Mesothelial cell of epicardium (in vitro differentiated cells): ENCODE data around the gene CKS1B. TPM values are rescaled to one million over a fixed set of nuclear protein-coding genes. Genes with fewer than 3 reads are reported as not detected.

Experiments used
- DNase-seq, 2 experiments: peaks; one replicate each; pipeline ENCODE4 v3.0.0; 2021; ENCODE audit warnings: low spot score in 2 of 2; ENCODE audit not compliant: unreplicated experiment in 2 of 2
- H3K27ac Mint-ChIP-seq: 2 replicates; pipeline ENCODE4 v1.8.0; 2021; ENCODE audit warnings: mixed read lengths
- H3K27me3 Mint-ChIP-seq: 2 replicates; pipeline ENCODE4 v1.8.0; 2021; ENCODE audit warnings: low read depth, mixed read lengths
- H3K36me3 Mint-ChIP-seq: 2 replicates; pipeline ENCODE4 v1.8.0; 2021; ENCODE audit warnings: mixed read lengths
- H3K4me1 Mint-ChIP-seq: 2 replicates; pipeline ENCODE4 v1.8.0; 2021; ENCODE audit warnings: mixed read lengths
- H3K4me3 Mint-ChIP-seq: 2 replicates; pipeline ENCODE4 v1.8.0; 2021; ENCODE audit warnings: mild to moderate bottlenecking, moderate library complexity, mixed read lengths
- H3K9me3 Mint-ChIP-seq: 2 replicates; pipeline ENCODE4 v1.8.0; 2021; ENCODE audit warnings: mixed read lengths
- total RNA-seq: library from RNA; stranded (reverse); gene quantifications from 3 replicates; pipeline ENCODE4 v1.2.1, GENCODE V29; 2021
- TF ChIP-seq, protein P1 (sequence below): fragments of 200-600 bp; sonication (generic); IDR thresholded peaks from one replicate; pipeline ENCODE4 v1.5.0; 2021; ENCODE audit warnings: antibody characterized with exemption; ENCODE audit not compliant: unreplicated experiment

CKS1B gene
- total RNA-seq, 1 donor from 2014 or later: 68.2 TPM

DNA sequence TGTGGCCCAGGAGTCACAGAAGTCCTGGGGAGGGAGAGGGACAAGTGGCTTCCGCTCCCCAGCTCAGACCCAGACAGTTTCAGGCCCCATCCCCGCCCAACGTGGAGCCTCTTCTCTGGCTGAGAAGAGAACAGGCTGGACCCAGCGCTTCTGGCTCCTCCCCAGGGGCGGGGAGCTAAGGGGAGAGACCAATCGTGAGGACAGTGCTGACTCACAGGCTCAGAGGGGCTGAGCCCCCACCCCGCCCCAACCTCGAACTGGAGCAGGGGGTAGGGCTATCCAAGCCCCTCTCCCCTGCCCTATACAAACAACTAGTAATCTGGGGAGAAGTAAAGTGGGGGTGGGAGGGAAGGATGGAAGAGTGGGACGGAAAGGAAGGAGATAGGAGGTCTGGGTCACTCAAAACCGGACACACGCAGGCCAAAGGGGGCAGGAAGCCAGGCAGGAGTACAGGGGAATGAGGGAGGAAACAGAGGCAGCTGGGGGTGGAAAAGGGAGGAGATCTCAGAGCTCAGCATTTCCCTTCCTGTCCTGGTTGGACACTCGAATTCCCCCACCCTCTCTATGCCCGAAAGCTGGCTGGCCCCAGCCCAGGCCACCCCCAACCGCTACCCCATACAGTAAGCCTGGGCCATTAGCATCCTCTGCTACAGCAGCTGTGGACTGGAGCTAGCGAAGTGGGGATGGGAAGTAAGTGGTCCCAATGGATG lies 3.7 kb upstream of the CKS1B start, which contains the start of gene SHC1:
Gene SHC1, minus strand, starts transcription at position 117 of the 710 bp plus-strand sequence. CDS start 221 bp downstream, outside the sequence.
- Mint-ChIP-seq H3K4me1 (peaks cover 40% of the 10 kb centered on the region), H3K27me3 (no peaks in the 10 kb centered on the region), H3K4me3 (peak within 1 kb of the TSS; percentile 59), H3K36me3 (peaks cover 5% of the 10 kb centered on the region), H3K27ac (peak within 1 kb of the TSS; percentile 13), H3K9me3 (no peaks in the 10 kb centered on the region)
- TF ChIP-seq, protein P1, sequence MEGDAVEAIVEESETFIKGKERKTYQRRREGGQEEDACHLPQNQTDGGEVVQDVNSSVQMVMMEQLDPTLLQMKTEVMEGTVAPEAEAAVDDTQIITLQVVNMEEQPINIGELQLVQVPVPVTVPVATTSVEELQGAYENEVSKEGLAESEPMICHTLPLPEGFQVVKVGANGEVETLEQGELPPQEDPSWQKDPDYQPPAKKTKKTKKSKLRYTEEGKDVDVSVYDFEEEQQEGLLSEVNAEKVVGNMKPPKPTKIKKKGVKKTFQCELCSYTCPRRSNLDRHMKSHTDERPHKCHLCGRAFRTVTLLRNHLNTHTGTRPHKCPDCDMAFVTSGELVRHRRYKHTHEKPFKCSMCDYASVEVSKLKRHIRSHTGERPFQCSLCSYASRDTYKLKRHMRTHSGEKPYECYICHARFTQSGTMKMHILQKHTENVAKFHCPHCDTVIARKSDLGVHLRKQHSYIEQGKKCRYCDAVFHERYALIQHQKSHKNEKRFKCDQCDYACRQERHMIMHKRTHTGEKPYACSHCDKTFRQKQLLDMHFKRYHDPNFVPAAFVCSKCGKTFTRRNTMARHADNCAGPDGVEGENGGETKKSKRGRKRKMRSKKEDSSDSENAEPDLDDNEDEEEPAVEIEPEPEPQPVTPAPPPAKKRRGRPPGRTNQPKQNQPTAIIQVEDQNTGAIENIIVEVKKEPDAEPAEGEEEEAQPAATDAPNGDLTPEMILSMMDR: no peak
- DNase-seq: peak; percentile 74 to 85

DNA sequence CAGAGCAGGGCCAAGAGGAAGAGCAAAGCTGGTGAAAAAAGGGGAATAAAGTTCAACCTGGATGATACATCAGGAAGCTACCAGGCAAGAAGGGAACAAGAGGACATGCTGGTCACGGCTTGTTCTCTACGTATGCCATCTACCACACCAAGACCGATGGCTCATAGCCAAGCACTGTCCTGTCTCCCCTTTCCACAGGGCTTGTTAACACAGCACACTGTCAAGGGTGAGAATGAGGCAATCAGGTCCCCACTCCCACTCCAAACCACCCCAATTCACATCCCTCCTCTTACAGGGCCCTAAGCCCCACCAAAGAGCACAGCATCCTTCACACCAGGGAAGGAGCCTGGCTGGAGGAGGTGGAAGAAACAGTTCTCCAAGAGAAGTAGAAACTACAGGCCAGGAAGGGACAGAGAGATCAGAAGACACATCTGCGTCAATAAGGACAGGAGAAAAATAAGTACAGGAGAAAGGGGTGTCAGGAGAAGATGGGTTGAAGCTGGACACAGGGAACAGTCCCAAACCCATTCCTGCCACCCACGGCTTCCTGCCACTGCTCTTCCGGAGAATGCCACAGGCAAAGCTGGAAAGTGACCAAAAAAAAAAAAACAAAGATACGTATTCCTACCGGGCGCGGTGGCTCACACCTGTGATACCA lies 3.0 kb upstream of the CKS1B start:
- peaks cover 40% of the 10 kb centered on the region for H3K4me1 Mint-ChIP-seq
- H3K9me3 Mint-ChIP-seq: no peaks in the 10 kb centered on the region
- H3K27ac Mint-ChIP-seq: no peak overlapping the region
- H3K4me3 Mint-ChIP-seq: peak overlapping the region; percentile 59
- no peaks in the 10 kb centered on the region for H3K27me3 Mint-ChIP-seq
- DNase-seq: no peak
- peaks cover 5% of the 10 kb centered on the region for H3K36me3 Mint-ChIP-seq
- TF ChIP-seq, protein P1: no peak

DNA sequence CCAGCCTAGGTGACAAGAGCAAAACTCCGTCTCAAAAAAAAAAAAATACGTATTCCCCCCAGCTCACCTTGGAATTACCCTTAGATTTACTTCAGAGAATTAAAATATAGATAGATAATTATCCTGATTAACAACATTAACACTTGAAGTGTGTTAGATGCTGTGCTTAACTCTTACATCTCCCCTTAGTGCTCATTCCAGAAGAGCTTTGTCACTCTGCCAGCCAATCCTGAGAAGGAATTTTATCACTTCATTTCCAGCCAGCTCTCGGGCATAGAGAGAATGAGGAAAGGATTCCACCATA lies 2.3 kb upstream of the CKS1B start:
- Mint-ChIP-seq H3K9me3 (no peaks in the 10 kb centered on the region), H3K27ac (no peak overlapping the region), H3K27me3 (no peaks in the 10 kb centered on the region), H3K36me3 (peaks cover 5% of the 10 kb centered on the region), H3K4me3 (no peak overlapping the region), H3K4me1 (peaks cover 40% of the 10 kb centered on the region)
- TF ChIP-seq, protein P1: no peak
- DNase-seq: no peak

DNA sequence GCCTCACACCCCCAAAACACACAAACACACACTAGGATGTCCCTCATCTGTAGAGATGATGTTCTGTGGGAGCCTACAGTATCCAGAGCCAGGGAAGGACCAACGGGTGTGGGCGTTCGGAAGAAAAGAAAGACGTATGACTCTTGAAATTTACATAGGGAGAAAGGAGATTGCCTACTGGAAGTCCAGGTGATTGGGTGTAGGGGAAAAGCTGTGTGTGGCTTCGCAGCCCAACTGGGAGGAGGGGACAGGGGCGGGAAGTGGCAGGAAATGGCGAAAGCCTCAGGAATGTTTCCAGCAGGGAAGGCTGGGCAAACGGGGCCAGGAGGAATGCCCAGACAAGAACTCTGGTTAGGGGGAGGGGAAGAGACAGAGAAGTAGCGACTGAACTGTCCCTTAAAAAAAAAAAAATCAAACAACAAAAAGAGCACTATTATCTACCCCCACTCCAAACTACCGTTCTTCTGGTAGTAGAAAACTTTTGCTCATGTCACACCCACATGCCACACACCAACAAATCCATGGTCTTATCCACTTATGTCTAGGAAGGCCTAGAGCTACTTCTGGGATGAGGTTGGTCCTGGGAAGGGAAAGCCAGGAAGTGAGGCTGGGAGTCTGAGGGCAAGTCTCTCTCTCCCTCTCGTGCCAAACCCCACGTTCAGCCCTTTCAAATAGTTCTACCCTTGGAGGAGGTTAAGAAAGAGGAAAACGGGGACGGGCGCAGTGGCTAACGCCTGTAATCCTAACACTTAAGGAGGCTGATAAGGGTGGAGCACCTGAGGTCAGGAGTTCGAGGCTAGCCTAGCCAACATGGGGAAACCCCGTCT lies 1.8 kb upstream of the CKS1B start:
- H3K27me3 Mint-ChIP-seq: no peaks in the 10 kb centered on the region
- no peak overlapping the region for H3K4me3 Mint-ChIP-seq
- TF ChIP-seq, protein P1: no peak
- no peak overlapping the region for H3K27ac Mint-ChIP-seq
- peak in 1 of 2 experiments; percentile 61 for DNase-seq
- no peaks in the 10 kb centered on the region for H3K9me3 Mint-ChIP-seq
- H3K36me3 Mint-ChIP-seq: peaks cover 5% of the 10 kb centered on the region
- peaks cover 43% of the 10 kb centered on the region for H3K4me1 Mint-ChIP-seq

DNA sequence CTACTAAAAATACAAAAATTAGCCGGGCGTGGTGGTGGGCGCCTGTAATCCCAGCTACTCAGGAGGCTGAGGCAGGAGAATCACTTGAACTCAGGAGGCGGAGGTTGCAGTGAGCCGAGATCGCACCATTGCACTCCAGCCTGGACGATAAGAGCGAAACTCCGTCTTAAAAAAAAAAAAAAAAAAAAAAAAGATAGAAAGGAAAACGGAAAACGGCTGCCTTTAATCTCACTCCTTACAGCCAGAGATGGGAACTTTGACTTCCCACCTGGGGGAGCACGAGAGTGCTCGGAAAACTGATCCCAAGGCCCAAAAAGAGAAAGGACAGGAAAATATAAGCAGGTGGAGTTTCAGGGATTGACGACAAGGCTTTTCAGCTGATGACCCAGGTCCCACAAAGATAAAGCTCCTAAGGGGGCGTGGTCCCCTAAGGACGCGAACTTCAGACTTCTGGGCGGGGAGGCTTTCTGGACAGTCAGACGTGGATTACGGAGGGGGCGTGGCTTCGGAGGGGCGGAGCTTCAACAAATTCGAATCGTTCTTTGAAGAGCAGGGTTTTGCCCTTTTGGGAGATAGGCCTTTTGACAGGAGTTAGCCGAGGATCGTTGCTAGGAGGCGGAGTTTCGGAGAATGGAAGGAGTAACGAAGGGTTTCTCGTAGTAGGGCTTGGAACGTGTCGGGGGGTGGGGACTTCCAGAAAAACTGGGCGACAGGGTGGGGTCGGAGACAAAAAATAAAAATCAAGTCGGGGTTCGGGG lies 958 bp upstream of the CKS1B start:
- DNase-seq: peak; percentile 84 to 94
- H3K4me1 Mint-ChIP-seq: peaks cover 42% of the 10 kb centered on the region
- TF ChIP-seq, protein P1: no peak
- no peak overlapping the region for H3K4me3 Mint-ChIP-seq
- no peaks in the 10 kb centered on the region for H3K9me3 Mint-ChIP-seq
- H3K27me3 Mint-ChIP-seq: no peaks in the 10 kb centered on the region
- peaks cover 2% of the 10 kb centered on the region for H3K36me3 Mint-ChIP-seq
- H3K27ac Mint-ChIP-seq: no peak overlapping the region
